DOHH2 (cell line): ENCODE results near the gene CASS4.

Source experiments
- CTCF ChIP-seq: fragments of 200-600 bp; sonication (generic); IDR thresholded peaks from one replicate; pipeline ENCODE4 v1.5.1; 2014; ENCODE audit warnings: antibody characterized with exemption, mild to moderate bottlenecking, low read depth, low read length; ENCODE audit not compliant: poor library complexity, severe bottlenecking
- EZH2phosphoT487 ChIP-seq: fragments of 200-600 bp; sonication (generic); IDR thresholded peaks from 2 replicates; pipeline ENCODE4 v1.6.1; 2017; ENCODE audit warnings: borderline replicate concordance, mild to moderate bottlenecking, antibody characterized with exemption, low read length, moderate library complexity, mixed read lengths

DNA sequence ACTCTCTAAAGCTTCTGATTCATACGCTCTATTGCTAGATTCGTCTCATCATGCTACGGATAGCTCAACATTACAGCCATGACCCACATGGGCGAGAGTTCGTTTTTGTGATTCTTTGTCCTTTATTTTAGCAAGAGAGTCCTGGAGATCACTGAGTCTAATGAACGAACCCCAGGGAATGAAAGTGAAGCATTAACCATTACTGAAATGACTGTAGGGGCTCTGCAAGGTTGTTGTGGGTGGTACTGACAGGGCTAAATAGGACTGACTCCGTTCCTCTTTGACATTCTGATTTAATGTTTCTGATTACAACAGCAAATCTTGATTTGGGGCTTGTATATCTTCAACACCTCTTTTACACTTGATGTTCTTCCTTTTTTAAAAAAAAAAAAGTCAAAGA, 42.7 kb downstream of the CASS4 start:
- TF ChIP-seq CTCF: no peak
- TF ChIP-seq EZH2phosphoT487: no peak
